ENCODE measurements around the gene TBCA.

DNA sequence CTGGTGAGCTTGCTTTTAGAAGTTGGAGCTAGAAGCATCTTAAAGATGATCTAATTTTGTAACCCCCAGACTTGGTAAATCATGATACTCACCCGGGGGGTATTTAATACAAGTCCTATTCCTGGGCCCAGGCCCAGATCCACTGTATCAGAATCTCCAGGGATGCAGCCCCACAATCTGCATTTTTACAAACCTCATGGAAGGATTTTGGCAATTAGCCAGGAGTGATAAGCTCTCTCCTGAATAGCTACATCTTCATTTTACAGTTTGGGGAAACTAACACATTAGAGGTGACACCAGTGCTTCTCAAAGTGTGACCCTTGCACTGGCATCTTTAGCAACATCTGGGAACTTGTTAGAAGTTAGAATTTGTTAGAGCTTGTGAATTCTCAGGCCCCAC lies 106.5 kb downstream of the TBCA start:
- TF ChIP-seq, protein P1, sequence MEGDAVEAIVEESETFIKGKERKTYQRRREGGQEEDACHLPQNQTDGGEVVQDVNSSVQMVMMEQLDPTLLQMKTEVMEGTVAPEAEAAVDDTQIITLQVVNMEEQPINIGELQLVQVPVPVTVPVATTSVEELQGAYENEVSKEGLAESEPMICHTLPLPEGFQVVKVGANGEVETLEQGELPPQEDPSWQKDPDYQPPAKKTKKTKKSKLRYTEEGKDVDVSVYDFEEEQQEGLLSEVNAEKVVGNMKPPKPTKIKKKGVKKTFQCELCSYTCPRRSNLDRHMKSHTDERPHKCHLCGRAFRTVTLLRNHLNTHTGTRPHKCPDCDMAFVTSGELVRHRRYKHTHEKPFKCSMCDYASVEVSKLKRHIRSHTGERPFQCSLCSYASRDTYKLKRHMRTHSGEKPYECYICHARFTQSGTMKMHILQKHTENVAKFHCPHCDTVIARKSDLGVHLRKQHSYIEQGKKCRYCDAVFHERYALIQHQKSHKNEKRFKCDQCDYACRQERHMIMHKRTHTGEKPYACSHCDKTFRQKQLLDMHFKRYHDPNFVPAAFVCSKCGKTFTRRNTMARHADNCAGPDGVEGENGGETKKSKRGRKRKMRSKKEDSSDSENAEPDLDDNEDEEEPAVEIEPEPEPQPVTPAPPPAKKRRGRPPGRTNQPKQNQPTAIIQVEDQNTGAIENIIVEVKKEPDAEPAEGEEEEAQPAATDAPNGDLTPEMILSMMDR (conservative IDR thresholded peaks at IDR 0.05; ENCODE audit: low read depth, low read length), result no peak
- TF ChIP-seq EZH2phosphoT487 (IDR thresholded peaks at IDR 0.05; ENCODE audit: borderline replicate concordance, low read length), result no peak
